Measurements from ENCODE around the gene ATP13A5.

ATP13A5 gene

GRCh38 chr3:193378706-193379105, at the start of gene ATP13A5:
TSS of gene ATP13A5 (minus strand) at chr3:193378753. CDS start at chr3:193378725, 28 bp downstream.
- FAIRE-seq, result no peak
- DNase-seq (ENCODE audit: low spot score), result no peak

- no peak for FAIRE-seq
- DNase-seq (ENCODE audit: low spot score), result no peak
Observed at GRCh38 chr3:193418576-193419373, 40.2 kb upstream of the ATP13A5 start.

- FAIRE-seq, result no peak
- DNase-seq (ENCODE audit: low spot score), result no peak
Observed at GRCh38 chr3:193416629-193417028, 38.1 kb upstream of the ATP13A5 start.

- FAIRE-seq (no peak), DNase-seq (ENCODE audit: low spot score) (no peak)
Observed at GRCh38 chr3:193407688-193408087, 29.1 kb upstream of the ATP13A5 start.

- no peak for DNase-seq (ENCODE audit: low spot score)
- no peak for FAIRE-seq
Observed at GRCh38 chr3:193407112-193407511, 28.6 kb upstream of the ATP13A5 start.

- DNase-seq (ENCODE audit: low spot score) (no peak), FAIRE-seq (no peak)
Observed at GRCh38 chr3:193403307-193403706, 24.8 kb upstream of the ATP13A5 start.

GRCh38 chr3:193400304-193400703, 21.8 kb upstream of the ATP13A5 start:
- DNase-seq (ENCODE audit: low spot score) (no peak), FAIRE-seq (no peak)

GRCh38 chr3:193396451-193397244, 18.1 kb upstream of the ATP13A5 start:
- no peak for FAIRE-seq
- no peak for DNase-seq (ENCODE audit: low spot score)

- DNase-seq (ENCODE audit: low spot score) (peak; percentile 78), FAIRE-seq (no peak)
Observed at GRCh38 chr3:193391902-193392301, 13.3 kb upstream of the ATP13A5 start.

GRCh38 chr3:193389335-193389734, 10.8 kb upstream of the ATP13A5 start:
- FAIRE-seq, result no peak
- no peak for DNase-seq (ENCODE audit: low spot score)

GRCh38 chr3:193388361-193388760, 9.8 kb upstream of the ATP13A5 start:
- DNase-seq (ENCODE audit: low spot score) (no peak), FAIRE-seq (no peak)

GRCh38 chr3:193387596-193387995, 9.0 kb upstream of the ATP13A5 start:
- FAIRE-seq, result no peak
- DNase-seq (ENCODE audit: low spot score), result no peak

GRCh38 chr3:193377591-193377990, 962 bp downstream of the ATP13A5 start:
- FAIRE-seq (no peak), DNase-seq (ENCODE audit: low spot score) (no peak)

- no peak for DNase-seq (ENCODE audit: low spot score)
- FAIRE-seq, result no peak
Observed at GRCh38 chr3:193375614-193376013, 2.9 kb downstream of the ATP13A5 start.

GRCh38 chr3:193372783-193373182, 5.8 kb downstream of the ATP13A5 start:
- DNase-seq (ENCODE audit: low spot score), result no peak
- no peak for FAIRE-seq

- FAIRE-seq (no peak), DNase-seq (ENCODE audit: low spot score) (no peak)
Observed at GRCh38 chr3:193367868-193368267, 10.7 kb downstream of the ATP13A5 start.

GRCh38 chr3:193357291-193357690, 21.3 kb downstream of the ATP13A5 start:
- FAIRE-seq (no peak), DNase-seq (ENCODE audit: low spot score) (no peak)

GRCh38 chr3:193354423-193354822, 24.1 kb downstream of the ATP13A5 start:
- FAIRE-seq (no peak), DNase-seq (ENCODE audit: low spot score) (no peak)

- FAIRE-seq, result no peak
- no peak for DNase-seq (ENCODE audit: low spot score)
Observed at GRCh38 chr3:193350744-193351143, 27.8 kb downstream of the ATP13A5 start.

GRCh38 chr3:193348686-193349085, 29.9 kb downstream of the ATP13A5 start:
- DNase-seq (ENCODE audit: low spot score), result no peak
- FAIRE-seq, result no peak

GRCh38 chr3:193347521-193348501, 30.7 kb downstream of the ATP13A5 start:
- FAIRE-seq (no peak), DNase-seq (ENCODE audit: low spot score) (no peak)
